PFSK-1 (cell line): Measurements from ENCODE around the gene ZNF346.

ENCODE experiments used
- FOXP2 ChIP-seq: optimal IDR thresholded peaks from 2 replicates; pipeline ENCODE3; 2011; ENCODE audit warnings: borderline replicate concordance, control low read depth, inconsistent platforms; ENCODE audit not compliant: insufficient read depth; ENCODE audit errors: extremely low read length, extremely low read depth
- POLR2AphosphoS5 ChIP-seq: IDR thresholded peaks from 2 replicates; pipeline ENCODE4 v1.6.1; 2012; ENCODE audit warnings: low read depth, mild to moderate bottlenecking, control low read depth, low read length, moderate library complexity
- REST ChIP-seq, 2 experiments: IDR thresholded peaks; 2 replicates each; pipeline versions ENCODE4 v1.6.1 to v1.8.0; 2011 to 2012; ENCODE audit warnings: low read depth in 2 of 2, low read length in 2 of 2, control low read depth in 1 of 2, inconsistent platforms in 1 of 2, mild to moderate bottlenecking in 1 of 2, moderate library complexity in 1 of 2; ENCODE audit not compliant: insufficient read depth in 1 of 2
- SIN3A ChIP-seq: IDR thresholded peaks from 2 replicates; pipeline ENCODE4 v1.6.1; 2012; ENCODE audit warnings: mild to moderate bottlenecking, low read length, moderate library complexity, borderline replicate concordance; ENCODE audit not compliant: insufficient read depth
- TAF1 ChIP-seq: IDR thresholded peaks from 2 replicates; pipeline ENCODE4 v1.6.1; 2012; ENCODE audit warnings: low read length, control low read depth, borderline replicate concordance; ENCODE audit not compliant: insufficient read depth

ZNF346 gene

GRCh38 chr5:176986280-176986679, 36.2 kb upstream of the ZNF346 start:
- TF ChIP-seq REST (IDR thresholded peaks at IDR 0.05; ENCODE audit: insufficient read depth in 1 of 2, low read depth in 2 of 2, low read length in 2 of 2): no peak
- no peak for TF ChIP-seq POLR2AphosphoS5
- TF ChIP-seq FOXP2: no peak
- TF ChIP-seq TAF1: no peak
- no peak for TF ChIP-seq SIN3A

GRCh38 chr5:176987583-176987982, 34.9 kb upstream of the ZNF346 start:
- no peak for TF ChIP-seq POLR2AphosphoS5
- TF ChIP-seq REST (IDR thresholded peaks at IDR 0.05; ENCODE audit: insufficient read depth in 1 of 2, low read depth in 2 of 2, low read length in 2 of 2): no peak
- no peak for TF ChIP-seq SIN3A

GRCh38 chr5:176994460-176995121, 27.9 kb upstream of the ZNF346 start:
- TF ChIP-seq FOXP2 (no peak), REST (IDR thresholded peaks at IDR 0.05; ENCODE audit: insufficient read depth in 1 of 2, low read depth in 2 of 2, low read length in 2 of 2) (no peak), SIN3A (no peak), TAF1 (no peak), POLR2AphosphoS5 (no peak)

- TF ChIP-seq POLR2AphosphoS5 (no peak), REST (IDR thresholded peaks at IDR 0.05; ENCODE audit: insufficient read depth in 1 of 2, low read depth in 2 of 2, low read length in 2 of 2) (no peak), SIN3A (no peak), FOXP2 (no peak), TAF1 (no peak)
Measured at GRCh38 chr5:176995122-176995490, 27.4 kb upstream of the ZNF346 start.
